Activated T-cell treated with anti-CD3 and anti-CD28 coated beads, Interleukin-2, amount 50 U/mL, for 4 hours (primary cell): Measurements from ENCODE around the gene SPTBN5. TPM values are rescaled to one million over a fixed set of nuclear protein-coding genes. Genes with fewer than 3 reads are reported as not detected.

ENCODE experiments used
- ATAC-seq, 2 donors: fragments of 200-7000 bp; cut with Tn5 transposase; one replicate each; pipeline ENCODE4 v1.10.0; 2021
- DNase-seq: peaks from one replicate; pipeline ENCODE4 v3.0.0-alpha.2; 2020
- H3K27me3 Mint-ChIP-seq: one replicate; pipeline ENCODE4 v1.8.0; 2021; ENCODE audit warnings: low read depth, mixed read lengths
- H3K36me3 Mint-ChIP-seq: one replicate; pipeline ENCODE4 v1.8.0; 2022; ENCODE audit warnings: mixed read lengths; ENCODE audit not compliant: insufficient read depth
- H3K4me1 Mint-ChIP-seq: one replicate; pipeline ENCODE4 v1.8.0; 2021; ENCODE audit warnings: low read depth, mixed read lengths
- H3K4me3 Mint-ChIP-seq: one replicate; pipeline ENCODE4 v1.8.0; 2021; ENCODE audit warnings: mild to moderate bottlenecking, moderate library complexity, mixed read lengths
- H3K9me3 Mint-ChIP-seq: one replicate; pipeline ENCODE4 v1.8.0; 2021; ENCODE audit warnings: mixed read lengths
- total RNA-seq, 3 donors: library from RNA; stranded (reverse); gene quantifications; one replicate each; pipeline ENCODE4 v1.2.1, GENCODE V29; 2021

Gene SPTBN5
- total RNA-seq, 3 donors from 2014 or later = 0.16 to 0.69 (median 0.46) TPM

- DNase-seq (no peak), ATAC-seq (no peak)
- no peak overlapping the region for H3K4me3 Mint-ChIP-seq
- no peaks in the 10 kb centered on the region for H3K27me3 Mint-ChIP-seq
- peaks cover 10% of the 10 kb centered on the region for H3K36me3 Mint-ChIP-seq
- H3K4me1 Mint-ChIP-seq = peaks cover 63% of the 10 kb centered on the region
- peaks cover 4% of the 10 kb centered on the region for H3K9me3 Mint-ChIP-seq
Observed at GRCh38 chr15:41932101-41932500, 38.2 kb upstream of the SPTBN5 start.

GRCh38 chr15:41930867-41931222 is 37.0 kb upstream of the SPTBN5 start:
- Mint-ChIP-seq H3K36me3 (peaks cover 10% of the 10 kb centered on the region), H3K4me3 (no peak overlapping the region), H3K27me3 (no peaks in the 10 kb centered on the region), H3K4me1 (peaks cover 63% of the 10 kb centered on the region), H3K9me3 (peaks cover 2% of the 10 kb centered on the region)
- no peak for ATAC-seq
- no peak for DNase-seq

- DNase-seq = no peak
Observed at GRCh38 chr15:41930221-41930866, 36.5 kb upstream of the SPTBN5 start.

GRCh38 chr15:41928637-41929620 is 35.1 kb upstream of the SPTBN5 start:
- H3K4me1 Mint-ChIP-seq = peaks cover 46% of the 10 kb centered on the region
- ATAC-seq (peak in 1 of 2 donors; percentile 57), DNase-seq (no peak)
- H3K9me3 Mint-ChIP-seq = no peaks in the 10 kb centered on the region
- peaks cover 12% of the 10 kb centered on the region for H3K36me3 Mint-ChIP-seq
- H3K27me3 Mint-ChIP-seq = no peaks in the 10 kb centered on the region
- no peak overlapping the region for H3K4me3 Mint-ChIP-seq

More at GRCh38 chr15:41930221-41930866, 36.5 kb upstream of the SPTBN5 start:
- Mint-ChIP-seq H3K4me1 (peaks cover 58% of the 10 kb centered on the region), H3K9me3 (no peaks in the 10 kb centered on the region), H3K27me3 (no peaks in the 10 kb centered on the region), H3K36me3 (peaks cover 9% of the 10 kb centered on the region), H3K4me3 (no peak overlapping the region)
- no peak for ATAC-seq

- H3K4me3 Mint-ChIP-seq = no peak overlapping the region
- H3K4me1 Mint-ChIP-seq = peaks cover 37% of the 10 kb centered on the region
- no peaks in the 10 kb centered on the region for H3K9me3 Mint-ChIP-seq
- no peak for DNase-seq
- H3K36me3 Mint-ChIP-seq = peaks cover 12% of the 10 kb centered on the region
- ATAC-seq = no peak
- H3K27me3 Mint-ChIP-seq = no peaks in the 10 kb centered on the region
Observed at GRCh38 chr15:41928100-41928499, 34.2 kb upstream of the SPTBN5 start.

- no peak for ATAC-seq
- H3K27me3 Mint-ChIP-seq = no peaks in the 10 kb centered on the region
- DNase-seq = no peak
- peaks cover 34% of the 10 kb centered on the region for H3K4me1 Mint-ChIP-seq
- H3K9me3 Mint-ChIP-seq = no peaks in the 10 kb centered on the region
- H3K4me3 Mint-ChIP-seq = no peak overlapping the region
- H3K36me3 Mint-ChIP-seq = peaks cover 13% of the 10 kb centered on the region
Observed at GRCh38 chr15:41927536-41927935, 33.7 kb upstream of the SPTBN5 start.

- ATAC-seq (peak in 1 of 2 donors; percentile 37), DNase-seq (no peak)
- Mint-ChIP-seq H3K36me3 (peaks cover 16% of the 10 kb centered on the region), H3K4me3 (no peak overlapping the region), H3K4me1 (peaks cover 34% of the 10 kb centered on the region), H3K9me3 (no peaks in the 10 kb centered on the region), H3K27me3 (no peaks in the 10 kb centered on the region)
Observed at GRCh38 chr15:41926185-41927056, 32.6 kb upstream of the SPTBN5 start.

- Mint-ChIP-seq H3K4me3 (no peak overlapping the region), H3K9me3 (no peaks in the 10 kb centered on the region), H3K27me3 (no peaks in the 10 kb centered on the region), H3K4me1 (peaks cover 31% of the 10 kb centered on the region), H3K36me3 (peaks cover 20% of the 10 kb centered on the region)
- DNase-seq = no peak
- ATAC-seq = no peak
Observed at GRCh38 chr15:41925086-41925608, 31.3 kb upstream of the SPTBN5 start.

GRCh38 chr15:41923401-41923997 is 29.6 kb upstream of the SPTBN5 start:
- Mint-ChIP-seq H3K4me1 (peaks cover 22% of the 10 kb centered on the region), H3K27me3 (no peaks in the 10 kb centered on the region), H3K4me3 (no peak overlapping the region), H3K9me3 (no peaks in the 10 kb centered on the region), H3K36me3 (peaks cover 26% of the 10 kb centered on the region)
- DNase-seq = no peak
- no peak for ATAC-seq

GRCh38 chr15:41922353-41922752 is 28.5 kb upstream of the SPTBN5 start:
- no peak for DNase-seq
- H3K36me3 Mint-ChIP-seq = peaks cover 32% of the 10 kb centered on the region

GRCh38 chr15:41921639-41922038 is 27.8 kb upstream of the SPTBN5 start:
- Mint-ChIP-seq H3K4me3 (no peak overlapping the region), H3K4me1 (peaks cover 9% of the 10 kb centered on the region), H3K36me3 (peaks cover 35% of the 10 kb centered on the region), H3K27me3 (no peaks in the 10 kb centered on the region), H3K9me3 (no peaks in the 10 kb centered on the region)
- DNase-seq = no peak
- no peak for ATAC-seq

More at GRCh38 chr15:41922353-41922752, 28.5 kb upstream of the SPTBN5 start:
- Mint-ChIP-seq H3K4me3 (no peak overlapping the region), H3K4me1 (peaks cover 14% of the 10 kb centered on the region), H3K9me3 (no peaks in the 10 kb centered on the region), H3K27me3 (no peaks in the 10 kb centered on the region)
- ATAC-seq = no peak

GRCh38 chr15:41921167-41921566 is 27.3 kb upstream of the SPTBN5 start:
- ATAC-seq (no peak), DNase-seq (no peak)
- Mint-ChIP-seq H3K4me3 (no peak overlapping the region), H3K9me3 (no peaks in the 10 kb centered on the region), H3K4me1 (peaks cover 6% of the 10 kb centered on the region), H3K27me3 (no peaks in the 10 kb centered on the region), H3K36me3 (peaks cover 39% of the 10 kb centered on the region)

- no peak for ATAC-seq
- H3K4me3 Mint-ChIP-seq = no peak overlapping the region
- peaks cover 46% of the 10 kb centered on the region for H3K36me3 Mint-ChIP-seq
Observed at GRCh38 chr15:41919954-41920538, 26.2 kb upstream of the SPTBN5 start.

More at GRCh38 chr15:41919954-41920538, 26.2 kb upstream of the SPTBN5 start:
- H3K4me1 Mint-ChIP-seq = peaks cover 2% of the 10 kb centered on the region
- no peaks in the 10 kb centered on the region for H3K9me3 Mint-ChIP-seq
- H3K27me3 Mint-ChIP-seq = no peaks in the 10 kb centered on the region
- no peak for DNase-seq
